ENCODE data around the gene CFAP77. TPM values are rescaled to one million over a fixed set of nuclear protein-coding genes. Genes with fewer than 3 reads are reported as not detected.

Gene CFAP77
- total RNA-seq, 1 experiment from 2014 or later: not detected

DNA sequence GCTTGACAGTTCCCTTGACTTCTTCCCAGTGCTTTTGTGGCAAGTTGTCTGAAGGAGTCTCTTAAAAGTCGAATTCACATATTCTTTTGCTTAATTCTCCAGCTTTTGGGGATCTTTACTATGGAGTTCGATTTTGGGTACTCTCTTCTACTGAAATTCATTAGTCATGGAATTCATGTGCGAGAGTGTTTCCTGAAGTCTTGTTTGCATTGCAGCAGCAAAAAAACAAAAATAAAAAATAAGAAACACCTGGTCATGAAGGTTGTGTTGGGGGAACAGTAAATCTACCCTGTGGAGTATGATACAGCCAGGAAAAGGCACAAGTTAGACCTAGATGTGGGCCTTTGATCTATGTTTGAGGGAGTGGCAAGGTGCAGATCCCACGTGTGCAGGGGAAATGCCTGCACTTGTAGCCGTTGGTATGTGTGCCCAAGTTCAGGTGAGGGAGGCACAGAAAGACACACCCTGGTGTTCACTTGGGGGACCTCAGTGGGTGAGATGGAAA lies 55.2 kb downstream of the CFAP77 start:
- H3K9me3 ChIP-seq (ENCODE audit: low read depth, low read length, poor library complexity, severe bottlenecking): no peaks in the 10 kb centered on the region
- H3K36me3 ChIP-seq (ENCODE audit: insufficient read depth, low read length, poor library complexity, severe bottlenecking): no peaks in the 10 kb centered on the region
- ChIA-PET POLR2A (ENCODE audit: low non-redundant PET) (no interaction called here), CTCF (no interaction called here)
- no peaks in the 10 kb centered on the region for H3K4me1 ChIP-seq (ENCODE audit: insufficient read depth, low read length, poor library complexity, severe bottlenecking)
- H3K27me3 ChIP-seq (replicated peaks; ENCODE audit: insufficient read depth, low read depth, low read length, poor library complexity): peaks cover 6% of the 10 kb centered on the region
- intact Hi-C loops (cut with micrococcal nuclease; ENCODE audit: unreplicated experiment): no loop called here
- BruUV-seq (replicated peaks): no TSS peak
- no peak overlapping the region for H3K27ac ChIP-seq (ENCODE audit: low read depth, low read length, poor library complexity, severe bottlenecking)
- no peak for DNase-seq (ENCODE audit: low spot score)
- TF ChIP-seq EZH2 (IDR thresholded peaks at IDR 0.05; ENCODE audit: borderline replicate concordance, low read depth, low read length, poor library complexity, severe bottlenecking): no peak
- TF ChIP-seq, protein P1, sequence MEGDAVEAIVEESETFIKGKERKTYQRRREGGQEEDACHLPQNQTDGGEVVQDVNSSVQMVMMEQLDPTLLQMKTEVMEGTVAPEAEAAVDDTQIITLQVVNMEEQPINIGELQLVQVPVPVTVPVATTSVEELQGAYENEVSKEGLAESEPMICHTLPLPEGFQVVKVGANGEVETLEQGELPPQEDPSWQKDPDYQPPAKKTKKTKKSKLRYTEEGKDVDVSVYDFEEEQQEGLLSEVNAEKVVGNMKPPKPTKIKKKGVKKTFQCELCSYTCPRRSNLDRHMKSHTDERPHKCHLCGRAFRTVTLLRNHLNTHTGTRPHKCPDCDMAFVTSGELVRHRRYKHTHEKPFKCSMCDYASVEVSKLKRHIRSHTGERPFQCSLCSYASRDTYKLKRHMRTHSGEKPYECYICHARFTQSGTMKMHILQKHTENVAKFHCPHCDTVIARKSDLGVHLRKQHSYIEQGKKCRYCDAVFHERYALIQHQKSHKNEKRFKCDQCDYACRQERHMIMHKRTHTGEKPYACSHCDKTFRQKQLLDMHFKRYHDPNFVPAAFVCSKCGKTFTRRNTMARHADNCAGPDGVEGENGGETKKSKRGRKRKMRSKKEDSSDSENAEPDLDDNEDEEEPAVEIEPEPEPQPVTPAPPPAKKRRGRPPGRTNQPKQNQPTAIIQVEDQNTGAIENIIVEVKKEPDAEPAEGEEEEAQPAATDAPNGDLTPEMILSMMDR (conservative IDR thresholded peaks at IDR 0.05; ENCODE audit: low read depth, low read length): no peak
- no peak overlapping the region for H3K4me3 ChIP-seq (ENCODE audit: low read depth, low read length, poor library complexity, severe bottlenecking)

GRCh38 chr9:132472199-132472598 lies 62.2 kb downstream of the CFAP77 start:
- no peak for DNase-seq (ENCODE audit: low spot score)
- Histone ChIP-seq H3K36me3 (ENCODE audit: insufficient read depth, low read length, poor library complexity, severe bottlenecking) (no peaks in the 10 kb centered on the region), H3K4me3 (ENCODE audit: low read depth, low read length, poor library complexity, severe bottlenecking) (no peak overlapping the region), H3K4me1 (ENCODE audit: insufficient read depth, low read length, poor library complexity, severe bottlenecking) (no peaks in the 10 kb centered on the region), H3K9me3 (ENCODE audit: low read depth, low read length, poor library complexity, severe bottlenecking) (no peaks in the 10 kb centered on the region), H3K27ac (ENCODE audit: low read depth, low read length, poor library complexity, severe bottlenecking) (no peak overlapping the region), H3K27me3 (replicated peaks; ENCODE audit: insufficient read depth, low read depth, low read length, poor library complexity) (peaks cover 49% of the 10 kb centered on the region)
- ChIA-PET POLR2A (ENCODE audit: low non-redundant PET) (no interaction called here), CTCF (no interaction called here)
- intact Hi-C loops (cut with micrococcal nuclease; ENCODE audit: unreplicated experiment): no loop called here
- TF ChIP-seq, protein P1 (conservative IDR thresholded peaks at IDR 0.05; ENCODE audit: low read depth, low read length): no peak
- TF ChIP-seq EZH2 (IDR thresholded peaks at IDR 0.05; ENCODE audit: borderline replicate concordance, low read depth, low read length, poor library complexity, severe bottlenecking): no peak
- no TSS peak for BruUV-seq (replicated peaks)

DNA sequence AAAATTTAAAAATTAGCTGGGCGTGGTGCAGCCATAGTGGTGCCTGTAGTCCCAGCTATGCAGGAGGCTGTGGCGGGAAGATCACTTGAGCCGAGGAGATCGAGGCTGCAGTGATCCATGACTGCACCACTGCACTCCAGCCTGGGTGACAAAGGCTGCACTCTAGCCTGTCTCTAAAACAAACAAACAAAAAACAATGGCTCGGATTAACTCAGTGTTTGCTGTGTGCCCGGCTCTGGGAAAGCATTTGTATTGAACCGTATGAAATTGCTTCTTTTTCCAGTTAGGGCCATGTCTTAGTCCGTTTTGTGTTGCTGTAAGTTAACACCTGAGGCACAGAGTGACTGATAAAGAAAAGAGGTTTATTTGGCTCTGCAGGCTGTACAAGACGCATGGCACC lies 62.6 kb downstream of the CFAP77 start:
- TF ChIP-seq, protein P1 (conservative IDR thresholded peaks at IDR 0.05; ENCODE audit: low read depth, low read length): no peak
- TF ChIP-seq EZH2 (IDR thresholded peaks at IDR 0.05; ENCODE audit: borderline replicate concordance, low read depth, low read length, poor library complexity, severe bottlenecking): no peak
- CTCF ChIA-PET: no interaction called here

More for the DNA sequence above, 62.6 kb downstream of the CFAP77 start:
- H3K27ac ChIP-seq (ENCODE audit: low read depth, low read length, poor library complexity, severe bottlenecking): no peak overlapping the region
- H3K4me3 ChIP-seq (ENCODE audit: low read depth, low read length, poor library complexity, severe bottlenecking): no peak overlapping the region
- BruUV-seq (replicated peaks): no TSS peak
- H3K27me3 ChIP-seq (replicated peaks; ENCODE audit: insufficient read depth, low read depth, low read length, poor library complexity): peaks cover 53% of the 10 kb centered on the region
- no peaks in the 10 kb centered on the region for H3K4me1 ChIP-seq (ENCODE audit: insufficient read depth, low read length, poor library complexity, severe bottlenecking)
- POLR2A ChIA-PET (ENCODE audit: low non-redundant PET): no interaction called here
- intact Hi-C loops (cut with micrococcal nuclease; ENCODE audit: unreplicated experiment): no loop called here
- H3K9me3 ChIP-seq (ENCODE audit: low read depth, low read length, poor library complexity, severe bottlenecking): no peaks in the 10 kb centered on the region
- no peaks in the 10 kb centered on the region for H3K36me3 ChIP-seq (ENCODE audit: insufficient read depth, low read length, poor library complexity, severe bottlenecking)
- DNase-seq (ENCODE audit: low spot score): no peak

Measured in A673 (cell line).